GM19452 (cell line): ENCODE data around the gene HLA-B.
"Not testable (repeated sequence)": the region's sequence is repeated elsewhere in the genome, so short reads cannot be mapped to it uniquely, and the experiment has no call there.

Experiments
- ATAC-seq: cut with Tn5 transposase; IDR thresholded peaks from one replicate; pipeline ENCODE4 v1.9.1; 2021; ENCODE audit not compliant: unreplicated experiment

Gene HLA-B

GRCh38 chr6:31385041-31385440 is 28.1 kb upstream of the HLA-B start:
- no peak for ATAC-seq

GRCh38 chr6:31383149-31383548 is 26.2 kb upstream of the HLA-B start:
- ATAC-seq: no peak

GRCh38 chr6:31381666-31382065 is 24.7 kb upstream of the HLA-B start:
- ATAC-seq: no peak

GRCh38 chr6:31379850-31380249 is 22.9 kb upstream of the HLA-B start:
- no peak for ATAC-seq

- ATAC-seq: no peak
Observed at GRCh38 chr6:31378721-31379103, 21.7 kb upstream of the HLA-B start.

- ATAC-seq: no peak
Observed at GRCh38 chr6:31378062-31378720, 21.2 kb upstream of the HLA-B start.

GRCh38 chr6:31377029-31377428 is 20.1 kb upstream of the HLA-B start:
- ATAC-seq: no peak

- ATAC-seq: no peak
Observed at GRCh38 chr6:31375699-31376098, 18.7 kb upstream of the HLA-B start.

GRCh38 chr6:31374118-31374517 is 17.1 kb upstream of the HLA-B start:
- not testable (repeated sequence) for ATAC-seq

GRCh38 chr6:31368461-31368860 is 11.5 kb upstream of the HLA-B start:
- no peak for ATAC-seq

- ATAC-seq: peak; percentile 64
Observed at GRCh38 chr6:31366693-31367470, 9.9 kb upstream of the HLA-B start.

- ATAC-seq: no peak
Observed at GRCh38 chr6:31365864-31366263, 8.9 kb upstream of the HLA-B start.

GRCh38 chr6:31363811-31364210 is 6.8 kb upstream of the HLA-B start:
- ATAC-seq: no peak

GRCh38 chr6:31362751-31363150 is 5.8 kb upstream of the HLA-B start:
- ATAC-seq: no peak

- ATAC-seq: no peak
Observed at GRCh38 chr6:31359581-31359980, 2.6 kb upstream of the HLA-B start.

GRCh38 chr6:31358302-31358701 is 1.3 kb upstream of the HLA-B start:
- ATAC-seq: no peak

- no peak for ATAC-seq
Observed at GRCh38 chr6:31357886-31358285, 907 bp upstream of the HLA-B start.

GRCh38 chr6:31356216-31356945 is 598 bp downstream of the HLA-B start:
- ATAC-seq: peak; percentile 17

GRCh38 chr6:31355583-31355948 is 1.4 kb downstream of the HLA-B start:
- no peak for ATAC-seq

- no peak for ATAC-seq
Observed at GRCh38 chr6:31354864-31355582, 2.0 kb downstream of the HLA-B start.

- no peak for ATAC-seq
Observed at GRCh38 chr6:31354158-31354863, 2.7 kb downstream of the HLA-B start.
